Activated CD8-positive, alpha-beta T cell treated with anti-CD3 and anti-CD28 coated beads for 36 hours (primary cell): Measurements from ENCODE around the gene SPNS3. TPM values are rescaled to one million over a fixed set of nuclear protein-coding genes. Genes with fewer than 3 reads are reported as not detected.

Experiments used
- ATAC-seq: fragments of 200-7000 bp; cut with Tn5 transposase; one replicate; pipeline ENCODE4 v1.10.0; 2021; ENCODE audit warnings: mild to moderate bottlenecking, moderate library complexity
- CTCF ChIA-PET: fragments of 350-600 bp; sonication (Branson Sonifier 250); formaldehyde crosslinking; loops from one replicate; lab custom pipeline; 2021; ENCODE audit warnings: antibody characterized with exemption; lab: Charles Lee
- POLR2A ChIA-PET: fragments of 350-600 bp; sonication (Branson Sonifier 250); formaldehyde crosslinking; loops from one replicate; lab custom pipeline; 2021; ENCODE audit warnings: antibody characterized with exemption; lab: Charles Lee
- DNase-seq: peaks from one replicate; pipeline ENCODE4 v3.0.0-alpha.2; 2020
- H3K27ac Mint-ChIP-seq: one replicate; pipeline ENCODE4 v1.8.0; 2021; ENCODE audit warnings: mild to moderate bottlenecking, mixed read lengths
- H3K27me3 Mint-ChIP-seq: one replicate; pipeline ENCODE4 v1.8.0; 2021; ENCODE audit warnings: mixed read lengths
- H3K36me3 Mint-ChIP-seq: one replicate; pipeline ENCODE4 v1.8.0; 2021; ENCODE audit warnings: low read depth, mixed read lengths
- H3K4me1 Mint-ChIP-seq: one replicate; pipeline ENCODE4 v1.8.0; 2021; ENCODE audit warnings: low read depth, mixed read lengths
- H3K4me3 Mint-ChIP-seq: one replicate; pipeline ENCODE4 v1.8.0; 2021; ENCODE audit warnings: mild to moderate bottlenecking, moderate library complexity, mixed read lengths
- H3K9me3 Mint-ChIP-seq: one replicate; pipeline ENCODE4 v1.8.0; 2021; ENCODE audit warnings: mixed read lengths
- CTCF ChIP-seq: fragments of 200-600 bp; IDR thresholded peaks from one replicate; pipeline ENCODE4 v1.8.0; 2022; ENCODE audit warnings: antibody characterized with exemption, mild to moderate bottlenecking
- intact Hi-C: fragments of 100-400 bp; cut with micrococcal nuclease; formaldehyde crosslinking; loops from one replicate; pipeline ENCODE4 v1.10.0; 2022
- total RNA-seq, 2 experiments: library from RNA; stranded (reverse); gene quantifications; one replicate each; pipeline ENCODE4 v1.2.3, GENCODE V29; 2021

Gene SPNS3
- total RNA-seq, 2 experiments from 2014 or later = 24.7 to 25.7 TPM

- intact Hi-C loops = no loop called here
- Mint-ChIP-seq H3K27ac (no peak overlapping the region), H3K4me1 (peaks cover 17% of the 10 kb centered on the region), H3K36me3 (no peaks in the 10 kb centered on the region), H3K9me3 (no peaks in the 10 kb centered on the region), H3K4me3 (no peak overlapping the region), H3K27me3 (no peaks in the 10 kb centered on the region)
- ChIA-PET POLR2A (interaction anchor here (0.9 to 1.7 kb wide), 2 partner anchors 27 to 30 kb away, joined by 3 to 5 read pairs; no protein-coding TSS in a partner anchor), CTCF (interaction anchor here (0.7 to 1.6 kb wide), 3 partner anchors 17 to 115 kb away, joined by 3 to 5 read pairs (median 3); no protein-coding TSS in a partner anchor)
- peak; percentile 5 for ATAC-seq
- DNase-seq = no peak
- TF ChIP-seq CTCF = no peak
These were observed 76.3 kb downstream of the SPNS3 start for GRCh38 chr17:4509923-4510617.

- intact Hi-C loops = no loop called here
- Mint-ChIP-seq H3K36me3 (no peaks in the 10 kb centered on the region), H3K27ac (no peak overlapping the region), H3K4me1 (peaks cover 15% of the 10 kb centered on the region), H3K4me3 (no peak overlapping the region), H3K9me3 (no peaks in the 10 kb centered on the region), H3K27me3 (no peaks in the 10 kb centered on the region)
- POLR2A ChIA-PET = interaction anchor here (0.9 to 1.7 kb wide), 2 partner anchors 27 to 30 kb away, joined by 3 to 5 read pairs; no protein-coding TSS in a partner anchor
- ATAC-seq = no peak
- CTCF ChIA-PET = interaction anchor here (1.2 to 1.6 kb wide), 2 partner anchors 56 to 114 kb away, joined by 3 to 5 read pairs; no protein-coding TSS in a partner anchor
- DNase-seq = no peak
- TF ChIP-seq CTCF = no peak
These were observed 76.8 kb downstream of the SPNS3 start for GRCh38 chr17:4510618-4510941.

GRCh38 chr17:4511199-4511932 lies 77.6 kb downstream of the SPNS3 start:
- ChIA-PET CTCF (interaction anchor here (1.6 kb wide), 1 partner anchor 114 kb away, joined by 5 read pairs; no protein-coding TSS in a partner anchor), POLR2A (no interaction called here)
- ATAC-seq (no peak), DNase-seq (no peak)
- Mint-ChIP-seq H3K27me3 (no peaks in the 10 kb centered on the region), H3K4me1 (peaks cover 15% of the 10 kb centered on the region), H3K27ac (no peak overlapping the region), H3K36me3 (no peaks in the 10 kb centered on the region), H3K9me3 (no peaks in the 10 kb centered on the region), H3K4me3 (no peak overlapping the region)
- intact Hi-C loops = no loop called here
- TF ChIP-seq CTCF = no peak

- Mint-ChIP-seq H3K27ac (no peak overlapping the region), H3K36me3 (no peaks in the 10 kb centered on the region)
These were observed 78.7 kb downstream of the SPNS3 start for GRCh38 chr17:4512156-4513112.

More at GRCh38 chr17:4512156-4513112, 78.7 kb downstream of the SPNS3 start:
- CTCF ChIA-PET = interaction anchor here (0.9 kb wide), 1 partner anchor 14 kb away, joined by 3 read pairs; the partner anchor contains the start of gene SPNS2
- no peak for ATAC-seq
- H3K9me3 Mint-ChIP-seq = no peaks in the 10 kb centered on the region
- no peak overlapping the region for H3K4me3 Mint-ChIP-seq
- no peak for TF ChIP-seq CTCF
- DNase-seq = no peak
- H3K27me3 Mint-ChIP-seq = no peaks in the 10 kb centered on the region
- POLR2A ChIA-PET = no interaction called here
- peaks cover 15% of the 10 kb centered on the region for H3K4me1 Mint-ChIP-seq
- intact Hi-C loops = no loop called here
